Erythroblast (primary cell): Measurements from ENCODE around the gene MACROD2.

Experiments used
- GATA1 ChIP-seq: IDR thresholded peaks from 2 replicates; pipeline ENCODE4 v1.6.1; 2011; ENCODE audit warnings: low read depth, mild to moderate bottlenecking, control low read depth, low read length, moderate library complexity
- POLR2A ChIP-seq: IDR thresholded peaks from 2 replicates; pipeline ENCODE4 v1.6.1; 2011; ENCODE audit warnings: mild to moderate bottlenecking, low read length

GRCh38 chr20:14616003-14616402, 620.7 kb downstream of the MACROD2 start:
- TF ChIP-seq POLR2A (no peak), GATA1 (no peak)
